ENCODE results near the gene PDZRN3.
"Not testable (repeated sequence)": the region's sequence is repeated elsewhere in the genome, so short reads cannot be mapped to it uniquely, and the experiment has no call there.

Gene PDZRN3

GRCh38 chr3:73571238-73571794 lies 53.4 kb downstream of the PDZRN3 start:
- no peak overlapping the region for H3K27ac ChIP-seq
- TF ChIP-seq ZFX (IDR thresholded peaks at IDR 0.05) (no peak), CTCF (conservative IDR thresholded peaks at IDR 0.05) (no peak)

- no peak overlapping the region for H3K27ac ChIP-seq
- TF ChIP-seq CTCF (conservative IDR thresholded peaks at IDR 0.05): no peak
- no peak for TF ChIP-seq ZFX (IDR thresholded peaks at IDR 0.05)
These were observed 55.4 kb downstream of the PDZRN3 start for GRCh38 chr3:73569246-73569760.

DNA sequence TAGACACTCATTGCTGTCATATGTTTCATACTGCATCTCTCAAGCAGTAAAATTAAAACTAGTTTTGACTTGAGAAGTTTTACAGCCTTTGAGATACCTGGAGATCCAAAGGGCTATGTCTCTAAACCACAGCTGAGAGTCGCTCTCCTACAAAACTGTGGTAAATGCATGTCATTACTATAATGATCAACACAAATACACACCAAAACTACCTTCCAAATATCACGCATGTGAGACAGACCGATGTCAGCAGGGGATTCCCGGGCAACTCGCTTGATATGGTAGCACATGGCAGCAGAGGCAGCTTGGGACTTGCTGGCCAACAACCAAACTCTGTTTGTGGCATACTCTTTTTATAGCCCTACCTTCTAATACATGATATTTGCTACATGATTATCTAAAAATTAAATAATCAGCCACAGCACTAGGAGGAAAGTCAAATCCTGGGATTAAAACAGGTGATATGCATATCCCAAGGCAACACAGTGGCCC lies 56.3 kb downstream of the PDZRN3 start:
- no peak overlapping the region for H3K27ac ChIP-seq
- TF ChIP-seq ZFX (IDR thresholded peaks at IDR 0.05): no peak
- no peak for TF ChIP-seq CTCF (conservative IDR thresholded peaks at IDR 0.05)

- H3K27ac ChIP-seq: not testable (repeated sequence)
These were observed 59.4 kb downstream of the PDZRN3 start for GRCh38 chr3:73565374-73565773.

GRCh38 chr3:73563896-73564582 lies 60.7 kb downstream of the PDZRN3 start:
- TF ChIP-seq ZFX (IDR thresholded peaks at IDR 0.05) (no peak), CTCF (conservative IDR thresholded peaks at IDR 0.05) (no peak)
- no peak overlapping the region for H3K27ac ChIP-seq

DNA sequence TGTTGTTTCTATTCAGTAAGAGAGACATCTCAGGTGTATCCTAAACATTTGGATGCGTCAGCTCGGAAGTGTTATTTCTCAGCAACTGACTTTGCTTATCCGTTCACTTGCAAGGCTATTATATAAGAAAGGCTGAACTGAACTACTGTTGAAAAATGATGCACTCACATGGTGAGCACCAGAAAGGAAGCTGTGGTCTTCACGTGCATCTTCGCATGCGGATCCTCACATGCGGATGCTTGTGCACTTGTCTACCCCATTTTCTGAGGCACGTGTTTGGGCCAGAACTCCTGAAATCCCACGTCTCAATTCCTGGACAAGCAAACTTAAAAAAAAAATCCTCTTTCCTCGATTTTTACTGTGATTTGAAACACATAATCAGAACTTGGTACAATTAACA lies 63.2 kb downstream of the PDZRN3 start:
- H3K27ac ChIP-seq: no peak overlapping the region
- no peak for TF ChIP-seq CTCF (conservative IDR thresholded peaks at IDR 0.05)
- TF ChIP-seq ZFX (IDR thresholded peaks at IDR 0.05): no peak

GRCh38 chr3:73559749-73560148 lies 65.0 kb downstream of the PDZRN3 start:
- no peak overlapping the region for H3K27ac ChIP-seq
- TF ChIP-seq CTCF (conservative IDR thresholded peaks at IDR 0.05) (no peak), ZFX (IDR thresholded peaks at IDR 0.05) (no peak)

DNA sequence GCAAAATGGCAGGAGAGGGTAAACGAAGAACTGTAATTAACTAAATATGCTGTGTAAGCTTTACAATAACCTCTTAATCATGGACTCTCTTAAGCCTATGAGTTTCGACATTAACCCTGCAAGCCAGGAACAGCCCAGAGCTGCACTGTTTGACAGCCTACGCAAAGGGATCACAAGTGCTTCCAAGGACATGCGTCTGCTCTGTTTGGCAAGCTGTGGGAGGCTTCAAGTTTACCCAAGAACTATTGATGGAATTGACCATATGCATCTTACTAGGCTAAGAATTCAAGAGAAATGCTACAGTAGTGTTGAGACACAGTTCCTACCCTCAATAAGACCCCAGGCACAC lies 66.0 kb downstream of the PDZRN3 start:
- TF ChIP-seq ZFX (IDR thresholded peaks at IDR 0.05) (no peak), CTCF (conservative IDR thresholded peaks at IDR 0.05) (no peak)

More for the DNA sequence above, 66.0 kb downstream of the PDZRN3 start:
- H3K27ac ChIP-seq: peak overlapping the region; percentile 63; the same call in 1 of the 2 replicates
